ENCODE results near the gene MSH4.
"Not testable (repeated sequence)": the region's sequence is repeated elsewhere in the genome, so short reads cannot be mapped to it uniquely, and the experiment has no call there.

MSH4 gene

GRCh38 chr1:75797606-75798216 is 1.0 kb downstream of the MSH4 start:
- no peak for DNase-seq

DNA sequence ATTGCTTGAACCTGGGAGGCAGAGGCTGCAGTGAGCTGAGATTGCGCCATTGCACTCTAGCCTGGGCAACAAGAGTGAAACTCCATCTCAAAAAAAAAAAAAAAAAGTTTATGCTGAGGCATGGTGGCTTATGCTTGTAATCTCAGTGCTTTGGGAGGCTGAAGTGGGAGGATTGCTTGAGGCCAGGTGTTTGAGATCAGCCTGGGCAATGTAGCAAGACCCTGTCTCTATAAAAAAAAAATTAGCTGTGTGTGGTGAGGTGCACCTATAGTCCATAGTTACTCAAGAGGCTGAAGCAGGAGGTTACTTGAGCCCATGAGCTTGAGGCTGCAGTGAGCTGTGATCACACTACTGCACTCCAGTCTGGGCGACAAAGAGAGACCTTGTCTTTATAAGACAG is 4.8 kb downstream of the MSH4 start:
- DNase-seq, result not testable (repeated sequence)

- no peak for DNase-seq
Measured at GRCh38 chr1:75808921-75809320, 12.2 kb downstream of the MSH4 start.

- DNase-seq, result not testable (repeated sequence)
Measured at GRCh38 chr1:75810113-75810512, 13.4 kb downstream of the MSH4 start.

DNA sequence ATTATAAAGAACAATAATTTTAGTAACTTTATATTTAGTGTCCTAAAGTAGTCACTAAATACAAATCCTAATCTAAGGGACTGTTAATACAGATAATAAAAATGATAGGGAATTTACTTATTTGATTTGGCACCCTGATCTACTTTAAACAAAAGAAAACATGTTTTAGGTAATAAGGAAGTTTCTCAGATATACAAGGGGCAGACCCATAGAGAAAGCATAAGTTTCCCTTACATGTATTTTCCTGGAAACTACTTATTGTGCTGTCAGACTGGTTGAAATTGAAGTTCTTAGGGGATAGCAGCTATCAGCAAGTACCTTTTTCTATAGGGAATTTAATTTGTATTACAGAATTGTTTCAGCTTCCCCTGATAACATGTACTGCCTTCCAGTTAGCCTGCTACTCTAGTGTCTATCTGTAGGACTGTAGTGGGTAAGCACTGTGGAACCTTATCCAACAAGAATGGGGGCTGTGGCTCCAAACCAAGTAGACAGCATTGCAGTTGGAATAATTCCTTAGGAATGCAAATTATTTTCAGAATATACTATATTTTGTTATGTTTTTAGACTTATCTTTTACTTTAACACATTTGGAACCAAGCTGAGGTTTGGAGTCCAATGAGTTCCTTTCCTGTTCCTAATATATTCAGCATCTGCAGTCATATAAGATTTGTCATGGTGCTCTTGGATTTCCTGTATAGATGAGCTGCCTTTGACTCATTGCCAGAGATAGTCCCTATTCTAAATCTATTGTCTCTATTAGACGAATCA is 14.7 kb downstream of the MSH4 start:
- DNase-seq, result no peak

DNA sequence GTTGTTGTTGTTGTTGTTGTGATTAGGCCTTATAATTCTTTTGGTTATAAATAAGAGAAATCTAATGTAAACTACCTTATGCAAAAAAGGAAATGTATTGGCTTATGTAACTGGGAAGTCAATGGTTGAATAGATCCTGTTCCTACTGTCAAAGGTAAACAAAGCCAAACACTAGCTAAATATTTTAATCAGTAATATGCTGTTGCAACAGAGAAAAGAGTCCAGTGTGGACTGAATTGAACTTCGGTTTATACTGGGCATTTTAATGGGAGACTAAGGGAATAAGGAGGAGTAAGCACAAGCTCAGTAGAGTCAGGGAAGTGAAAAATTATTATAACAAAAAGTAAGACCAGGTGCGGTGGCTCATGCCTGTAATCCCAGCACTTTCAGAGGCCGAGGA is 15.4 kb downstream of the MSH4 start:
- DNase-seq, result no peak

- not testable (repeated sequence) for DNase-seq
Measured at GRCh38 chr1:75823596-75823995, 26.9 kb downstream of the MSH4 start.

GRCh38 chr1:75836528-75837100 is 39.9 kb downstream of the MSH4 start:
- no peak for DNase-seq

DNA sequence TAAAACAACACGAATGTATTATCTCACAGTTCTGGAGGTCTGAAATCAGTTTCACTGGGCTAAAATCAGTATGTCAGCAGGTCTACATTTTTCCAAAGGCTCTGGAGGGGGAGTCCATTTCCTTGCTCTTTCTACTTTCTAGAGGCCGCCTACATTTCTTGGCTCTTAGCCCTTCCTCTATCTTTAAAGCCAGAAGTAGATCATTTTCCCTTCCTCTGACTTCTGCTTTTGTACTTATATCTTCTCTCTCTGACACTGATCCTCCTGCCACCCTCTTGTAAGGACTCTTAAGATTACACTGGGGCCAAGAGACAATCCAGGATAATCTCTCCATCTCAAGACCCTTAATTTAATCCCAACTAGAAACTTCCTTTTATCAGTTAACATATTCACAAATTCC is 41.4 kb downstream of the MSH4 start:
- no peak for DNase-seq

DNA sequence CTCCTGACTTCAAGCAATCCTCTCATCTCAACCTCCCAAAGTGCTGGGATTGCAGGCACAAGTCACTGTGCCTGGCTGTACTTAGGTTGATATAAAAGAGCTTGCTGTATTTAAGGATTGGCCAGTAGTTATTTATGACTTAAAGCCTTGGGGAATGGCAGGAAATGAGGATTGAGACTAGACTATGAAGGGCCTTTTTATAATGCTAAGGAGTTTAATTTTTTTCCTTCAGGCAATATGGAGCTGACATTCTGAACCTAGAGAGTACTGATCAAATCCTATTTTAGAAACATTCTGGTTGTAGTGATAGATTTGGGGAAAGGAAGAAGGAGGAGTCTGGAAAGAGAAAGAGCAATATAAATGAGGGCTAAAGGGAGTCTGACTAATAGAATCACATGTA is 44.7 kb downstream of the MSH4 start:
- DNase-seq, result no peak

GRCh38 chr1:75845576-75845975 is 48.9 kb downstream of the MSH4 start:
- no peak for DNase-seq

DNA sequence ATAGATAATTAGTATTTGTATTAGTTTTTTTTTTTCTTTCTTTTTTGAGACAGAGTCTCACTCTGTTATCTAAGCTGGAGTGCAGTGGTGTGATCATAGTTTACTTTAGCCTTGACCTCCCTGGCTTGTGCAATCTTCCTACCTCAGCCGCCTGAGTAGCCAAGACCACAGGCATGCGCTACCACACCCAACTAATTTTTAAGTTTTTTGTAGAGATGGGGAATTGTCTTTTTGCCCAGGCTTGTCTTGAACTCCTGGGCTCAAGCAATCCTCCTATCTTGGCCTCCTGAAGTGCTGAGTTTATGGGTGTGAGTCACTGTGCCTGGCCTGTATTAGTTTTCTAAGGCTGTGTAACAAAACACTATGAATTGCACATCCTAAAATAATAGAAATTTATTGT is 58.3 kb downstream of the MSH4 start:
- DNase-seq, result no peak

- DNase-seq, result no peak
Measured at GRCh38 chr1:75855734-75856133, 59.1 kb downstream of the MSH4 start.

DNA sequence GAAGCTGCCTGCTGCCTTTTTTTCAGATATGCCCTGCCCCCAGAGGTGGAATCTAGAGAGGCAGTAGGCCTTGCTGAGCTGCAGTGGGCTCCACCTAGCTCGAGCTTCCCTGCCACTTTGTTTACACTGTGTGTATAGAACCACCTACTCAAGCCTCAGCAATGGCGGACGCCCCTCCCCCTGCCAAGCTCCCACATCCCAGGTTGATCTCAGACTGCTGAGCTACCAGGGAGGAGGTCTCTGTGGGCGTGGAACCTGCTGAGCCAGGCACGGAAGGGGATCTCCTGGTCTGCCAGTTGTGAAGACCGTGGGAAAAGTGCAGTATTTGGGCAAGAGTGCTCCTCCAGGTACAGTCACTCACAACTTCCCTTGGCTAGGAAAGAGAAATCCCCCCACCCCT is 65.1 kb downstream of the MSH4 start:
- DNase-seq, result no peak

- no peak for DNase-seq
Measured at GRCh38 chr1:75870951-75871350, 74.3 kb downstream of the MSH4 start.

DNA sequence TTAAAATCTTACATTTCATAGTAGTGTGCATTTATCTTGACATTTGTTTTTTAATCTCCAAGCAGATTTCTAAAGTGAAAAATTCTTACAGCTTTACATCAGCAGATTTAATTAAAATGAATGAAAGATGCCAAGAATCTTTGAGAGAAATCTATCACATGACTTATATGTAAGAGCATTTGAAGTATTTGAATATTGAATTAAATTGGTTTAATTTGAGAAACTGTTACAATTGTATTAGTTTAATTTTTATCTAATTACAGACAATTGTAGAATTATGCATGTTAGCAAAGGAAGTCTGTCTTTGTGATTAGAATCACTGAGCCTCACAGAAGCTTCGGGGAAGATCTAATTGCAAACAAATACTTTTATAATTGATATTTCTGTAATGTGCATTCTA is 83.3 kb downstream of the MSH4 start:
- DNase-seq, result no peak

- no peak for DNase-seq
Measured at GRCh38 chr1:75884437-75884836, 87.8 kb downstream of the MSH4 start.

GRCh38 chr1:75901371-75901770 is 104.7 kb downstream of the MSH4 start:
- no peak for DNase-seq

DNA sequence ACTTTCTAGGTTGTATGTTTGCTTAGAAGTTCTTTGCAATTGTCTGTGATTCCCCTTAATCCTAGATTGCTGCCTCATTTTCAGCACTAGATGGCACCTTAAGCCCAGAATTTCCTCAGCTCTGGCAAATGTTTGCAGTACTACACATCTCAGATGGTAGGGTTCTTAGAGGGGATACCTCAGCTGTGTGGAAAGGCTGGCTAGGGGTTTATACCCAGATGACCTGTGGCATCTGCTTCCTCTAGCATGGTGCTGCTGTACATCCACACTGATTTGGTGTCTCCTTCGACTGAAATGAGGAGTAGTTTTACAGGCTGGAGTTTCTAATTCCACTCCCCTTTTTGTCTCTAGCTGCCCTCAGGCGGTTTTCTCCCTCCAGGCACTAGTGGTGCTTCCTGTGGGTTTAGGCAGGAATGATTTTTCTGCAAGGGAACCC is 112.1 kb downstream of the MSH4 start:
- DNase-seq, result no peak

GRCh38 chr1:75916834-75917233 is 120.2 kb downstream of the MSH4 start:
- DNase-seq, result no peak

DNA sequence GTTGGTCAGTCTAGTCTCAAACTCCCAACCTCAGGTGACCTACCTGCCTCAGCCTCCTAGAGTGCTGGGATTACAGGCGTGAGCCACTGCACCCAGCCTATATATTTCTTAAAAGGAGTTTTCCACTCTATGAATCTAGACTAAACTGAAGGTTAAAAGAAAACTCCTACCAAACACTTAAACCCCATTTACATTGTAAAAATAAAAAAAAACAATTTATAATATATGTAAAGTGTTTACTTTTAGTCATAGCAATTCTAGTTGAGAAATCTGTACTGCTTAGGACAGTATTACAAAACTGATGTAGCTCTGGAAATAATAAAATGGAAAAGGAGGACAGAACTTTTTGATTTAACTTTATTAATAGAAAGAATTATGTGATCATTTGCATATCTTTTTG is 126.0 kb downstream of the MSH4 start:
- DNase-seq, result no peak

GRCh38 chr1:75932304-75932703 is 135.6 kb downstream of the MSH4 start, which contains the start of gene ASB17:
TSS of gene ASB17 (minus strand) at chr1:75932404. CDS start at chr1:75932291, 113 bp downstream.
- DNase-seq, result no peak

DNA sequence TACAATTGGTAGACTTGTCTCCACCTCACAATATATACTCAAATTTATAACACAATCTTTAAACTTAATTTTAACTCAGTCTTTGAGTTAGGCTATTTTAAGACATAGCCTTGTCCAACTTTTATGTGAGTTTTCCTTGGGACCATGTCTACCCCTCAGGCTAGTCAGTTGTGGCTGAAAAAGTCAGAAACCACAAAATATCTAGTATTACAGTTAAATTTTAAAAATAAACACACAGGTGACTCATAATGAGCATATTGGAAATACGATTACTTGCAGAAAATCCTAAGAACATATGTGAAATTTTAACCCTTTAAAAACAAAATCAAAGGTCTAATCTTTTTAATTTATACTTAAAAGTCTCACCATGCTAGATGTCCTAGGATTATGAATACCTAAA is 140.4 kb downstream of the MSH4 start:
- no peak for DNase-seq

DNA sequence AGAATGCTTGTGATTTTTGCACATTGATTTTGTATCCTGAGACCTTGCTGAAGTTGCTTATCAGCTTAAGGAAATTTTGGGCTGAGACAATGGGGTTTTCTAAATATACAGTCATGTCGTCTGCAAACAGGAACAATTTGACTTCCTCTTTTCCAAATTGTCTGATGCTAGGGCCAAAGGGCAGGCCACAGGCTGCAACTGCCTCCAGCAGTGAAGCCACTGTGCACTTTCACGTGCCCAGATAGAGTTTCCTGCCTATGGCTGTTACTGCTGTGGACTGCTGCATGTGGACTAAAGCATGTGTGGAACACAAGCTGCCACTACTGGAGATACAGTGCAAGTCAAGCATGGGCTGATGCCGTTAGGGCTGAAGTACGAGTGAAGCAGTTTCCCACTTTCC is 146.4 kb downstream of the MSH4 start:
- DNase-seq, result not testable (repeated sequence)

All from stimulated activated naive CD4-positive, alpha-beta T cell (primary cell).